ENCODE results near the gene ANP32A.

Gene ANP32A

DNA sequence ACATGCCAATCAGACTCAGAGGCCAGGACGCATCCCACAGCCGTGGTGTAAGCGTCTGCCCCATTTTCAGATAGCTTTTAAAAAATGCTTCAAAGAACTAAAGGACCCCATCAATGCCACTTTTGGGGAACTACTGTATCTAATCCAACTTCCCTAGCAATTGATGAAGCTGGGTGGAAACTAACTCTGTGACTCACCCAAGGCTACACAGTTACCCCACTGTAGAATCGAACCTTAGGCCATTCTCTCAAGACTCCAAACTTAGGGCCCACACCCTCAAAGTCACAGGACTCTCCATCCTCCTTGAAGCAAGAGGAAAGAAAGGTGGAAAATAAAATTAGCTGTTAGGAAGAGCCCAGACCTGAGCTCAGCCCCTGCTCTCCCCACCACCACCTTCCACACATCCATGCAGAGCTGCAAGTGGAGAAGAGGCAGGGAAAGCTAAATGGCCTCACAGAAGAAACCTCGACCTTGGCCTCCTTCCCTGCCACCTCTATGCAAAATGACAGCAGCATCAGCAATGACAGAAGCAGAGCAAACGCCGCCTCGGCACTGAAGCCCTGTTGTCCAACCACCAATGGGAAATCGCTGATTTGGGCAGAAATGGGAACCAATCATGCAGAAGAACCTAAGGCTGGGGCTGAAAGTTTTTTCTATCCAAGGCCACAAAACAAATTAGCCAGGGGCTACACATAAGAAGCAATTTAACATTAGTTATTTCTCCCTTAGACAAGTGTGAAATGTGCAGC lies 22.2 kb downstream of the ANP32A start:
- TF ChIP-seq, protein P1, sequence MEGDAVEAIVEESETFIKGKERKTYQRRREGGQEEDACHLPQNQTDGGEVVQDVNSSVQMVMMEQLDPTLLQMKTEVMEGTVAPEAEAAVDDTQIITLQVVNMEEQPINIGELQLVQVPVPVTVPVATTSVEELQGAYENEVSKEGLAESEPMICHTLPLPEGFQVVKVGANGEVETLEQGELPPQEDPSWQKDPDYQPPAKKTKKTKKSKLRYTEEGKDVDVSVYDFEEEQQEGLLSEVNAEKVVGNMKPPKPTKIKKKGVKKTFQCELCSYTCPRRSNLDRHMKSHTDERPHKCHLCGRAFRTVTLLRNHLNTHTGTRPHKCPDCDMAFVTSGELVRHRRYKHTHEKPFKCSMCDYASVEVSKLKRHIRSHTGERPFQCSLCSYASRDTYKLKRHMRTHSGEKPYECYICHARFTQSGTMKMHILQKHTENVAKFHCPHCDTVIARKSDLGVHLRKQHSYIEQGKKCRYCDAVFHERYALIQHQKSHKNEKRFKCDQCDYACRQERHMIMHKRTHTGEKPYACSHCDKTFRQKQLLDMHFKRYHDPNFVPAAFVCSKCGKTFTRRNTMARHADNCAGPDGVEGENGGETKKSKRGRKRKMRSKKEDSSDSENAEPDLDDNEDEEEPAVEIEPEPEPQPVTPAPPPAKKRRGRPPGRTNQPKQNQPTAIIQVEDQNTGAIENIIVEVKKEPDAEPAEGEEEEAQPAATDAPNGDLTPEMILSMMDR (IDR thresholded peaks at IDR 0.05; ENCODE audit: low read depth, low read length, missing control alignments), result no peak
- DNase-seq (ENCODE audit: extremely low read depth, low read depth), result no peak
- H3K4me3 ChIP-seq (replicated peaks; ENCODE audit: low read depth, low read length), result no peak overlapping the region

- no peak for DNase-seq (ENCODE audit: extremely low read depth, low read depth)
- TF ChIP-seq, protein P1 (IDR thresholded peaks at IDR 0.05; ENCODE audit: low read depth, low read length, missing control alignments), result no peak
- H3K4me3 ChIP-seq (replicated peaks; ENCODE audit: low read depth, low read length), result no peak overlapping the region
Observed at GRCh38 chr15:68797599-68798345, 22.9 kb downstream of the ANP32A start.

DNA sequence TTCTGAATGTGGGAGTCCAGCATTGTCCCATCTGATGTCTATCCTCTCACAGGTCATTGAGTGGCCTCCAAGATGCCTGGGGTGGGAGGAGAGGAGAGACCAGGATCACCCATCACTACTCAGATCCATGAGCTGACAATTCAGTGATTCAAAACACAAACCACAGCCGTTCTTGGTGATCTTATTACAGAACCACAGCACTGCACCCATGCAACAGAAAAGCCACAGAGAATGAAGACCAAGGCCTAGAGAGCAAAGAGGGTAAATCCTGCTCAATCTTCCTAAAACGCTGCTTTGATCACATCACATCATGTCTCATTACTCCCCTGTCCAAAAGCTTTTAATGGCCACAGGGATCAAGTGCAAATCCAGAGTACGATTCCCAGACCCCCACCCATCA lies 23.5 kb downstream of the ANP32A start:
- TF ChIP-seq, protein P1 (IDR thresholded peaks at IDR 0.05; ENCODE audit: low read depth, low read length, missing control alignments), result no peak
- H3K4me3 ChIP-seq (replicated peaks; ENCODE audit: low read depth, low read length), result no peak overlapping the region
- no peak for DNase-seq (ENCODE audit: extremely low read depth, low read depth)

DNA sequence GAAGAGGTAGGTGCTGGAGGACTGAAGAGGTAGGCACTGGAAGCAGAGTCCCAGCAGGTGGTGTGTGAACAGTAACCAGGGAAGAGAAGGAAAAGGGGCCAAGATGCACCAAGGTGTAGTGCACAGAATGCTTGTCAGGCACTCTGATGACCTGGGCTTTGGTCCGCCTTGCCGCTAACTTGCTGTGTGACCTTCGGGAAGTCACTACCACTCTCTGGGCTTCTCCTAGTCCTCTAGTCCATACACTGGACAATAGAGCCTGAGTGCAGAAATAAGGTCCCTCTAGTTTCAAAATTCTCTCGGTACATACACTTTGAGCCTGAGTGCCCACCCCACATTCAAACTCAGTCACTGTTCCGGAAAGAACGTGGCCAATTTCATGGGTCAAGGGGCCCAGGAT lies 24.1 kb downstream of the ANP32A start:
- TF ChIP-seq, protein P1 (IDR thresholded peaks at IDR 0.05; ENCODE audit: low read depth, low read length, missing control alignments), result no peak
- no peak for DNase-seq (ENCODE audit: extremely low read depth, low read depth)
- no peak overlapping the region for H3K4me3 ChIP-seq (replicated peaks; ENCODE audit: low read depth, low read length)

DNA sequence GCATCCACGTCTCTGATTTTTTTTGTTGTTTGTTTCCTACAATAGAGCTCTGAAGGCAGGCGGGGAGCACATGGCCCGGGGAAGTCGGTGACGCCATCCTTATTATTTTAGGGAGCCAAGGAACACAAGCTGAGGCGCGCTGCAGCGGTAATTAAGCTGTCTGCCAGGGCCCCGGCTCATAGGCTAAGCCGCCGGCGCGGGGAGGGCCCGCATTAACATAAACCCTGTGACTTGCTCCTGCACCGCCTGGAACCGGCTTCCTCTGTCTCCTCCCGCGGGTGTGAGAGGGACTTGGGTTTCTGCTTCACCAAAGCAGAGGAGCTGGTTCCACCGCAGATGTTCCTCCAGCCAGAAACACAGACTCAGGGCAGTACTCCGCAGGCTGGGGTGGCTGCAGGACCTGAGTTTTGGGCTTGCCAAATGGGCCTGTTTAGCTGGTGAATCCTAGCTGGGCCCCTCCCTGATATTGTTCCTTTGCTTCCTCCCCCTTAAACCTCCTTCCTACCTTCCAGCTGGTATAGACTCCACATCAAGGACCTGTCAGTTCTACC lies 25.3 kb downstream of the ANP32A start:
- H3K4me3 ChIP-seq (replicated peaks; ENCODE audit: low read depth, low read length), result no peak overlapping the region; the same call in 1 of the 2 replicates
- no peak for DNase-seq (ENCODE audit: extremely low read depth, low read depth)

GRCh38 chr15:68794863-68795262 lies 25.8 kb downstream of the ANP32A start:
- TF ChIP-seq, protein P1 (IDR thresholded peaks at IDR 0.05; ENCODE audit: low read depth, low read length, missing control alignments), result no peak
- no peak overlapping the region for H3K4me3 ChIP-seq (replicated peaks; ENCODE audit: low read depth, low read length)
- DNase-seq (ENCODE audit: extremely low read depth, low read depth), result no peak

More for the DNA sequence above, 25.3 kb downstream of the ANP32A start:
- TF ChIP-seq, protein P1 (IDR thresholded peaks at IDR 0.05; ENCODE audit: low read depth, low read length, missing control alignments), result no peak

All from HFF-Myc (cell line).